Activated CD4-positive, alpha-beta T cell treated with anti-CD3 and anti-CD28 coated beads, Interleukin-2, amount 50 U/mL, for 24 hours (primary cell): ENCODE results near the gene SLC16A13.

Experiments
- DNase-seq, 2 donors: peaks; one replicate each; pipeline ENCODE4 v3.0.0-alpha.2; 2020; ENCODE audit warnings: low read depth in 1 of 2, low spot score in 1 of 2

SLC16A13 gene

GRCh38 chr17:7011415-7011814, 24.4 kb upstream of the SLC16A13 start:
- no peak for DNase-seq

GRCh38 chr17:7011942-7012254, 23.9 kb upstream of the SLC16A13 start:
- no peak for DNase-seq

GRCh38 chr17:7014261-7014994, 21.4 kb upstream of the SLC16A13 start:
- peak; percentile 94 to 95 for DNase-seq

- peak; percentile 38 to 79 for DNase-seq
Measured at GRCh38 chr17:7014995-7015958, 20.5 kb upstream of the SLC16A13 start.

- no peak for DNase-seq
Measured at GRCh38 chr17:7016418-7016817, 19.4 kb upstream of the SLC16A13 start.

GRCh38 chr17:7016886-7017826, 18.7 kb upstream of the SLC16A13 start:
- DNase-seq = no peak

GRCh38 chr17:7017827-7018200, 18.0 kb upstream of the SLC16A13 start:
- DNase-seq = no peak

- DNase-seq = no peak
Measured at GRCh38 chr17:7018331-7018964, 17.4 kb upstream of the SLC16A13 start.

GRCh38 chr17:7019367-7019766, 16.4 kb upstream of the SLC16A13 start:
- no peak for DNase-seq

GRCh38 chr17:7019839-7020519, 15.8 kb upstream of the SLC16A13 start:
- no peak for DNase-seq

- DNase-seq = no peak
Measured at GRCh38 chr17:7020894-7021664, 14.7 kb upstream of the SLC16A13 start.

- DNase-seq = peak; percentile 63 to 64
Measured at GRCh38 chr17:7021993-7022778, 13.6 kb upstream of the SLC16A13 start.

- no peak for DNase-seq
Measured at GRCh38 chr17:7022781-7023571, 12.8 kb upstream of the SLC16A13 start, which contains the start of gene BCL6B. Gene BCL6B, plus strand, starts transcription at chr17:7023050. Its CDS starts 622 bp downstream, at chr17:7023672.

GRCh38 chr17:7023576-7024401, 12.0 kb upstream of the SLC16A13 start:
- DNase-seq = peak; percentile 89 to 90

GRCh38 chr17:7024402-7024785, 11.4 kb upstream of the SLC16A13 start:
- DNase-seq = no peak

- DNase-seq = no peak
Measured at GRCh38 chr17:7025245-7025644, 10.6 kb upstream of the SLC16A13 start.
